WTC11 (cell line): ENCODE measurements around the gene NEDD4L. TPM values are rescaled to one million over a fixed set of nuclear protein-coding genes. Genes with fewer than 3 reads are reported as not detected.

Experiments used
- ATAC-seq: fragments of 200-7000 bp; cut with Tn5 transposase; 2 replicates; pipeline ENCODE4 v1.10.0; 2021; ENCODE audit warnings: mild to moderate bottlenecking, moderate library complexity
- CTCF ChIA-PET: fragments of 300-600 bp; sonication (Branson Sonifier 250); formaldehyde crosslinking; loops from one replicate; lab custom pipeline; 2021; ENCODE audit warnings: antibody characterized with exemption; lab: Charles Lee
- POLR2A ChIA-PET: fragments of 350-600 bp; sonication (Branson Sonifier 250); formaldehyde crosslinking; loops from one replicate; lab custom pipeline; 2021; ENCODE audit warnings: antibody characterized with exemption; lab: Charles Lee
- DNase-seq: peaks from one replicate; pipeline ENCODE4 v3.0.0; 2021; ENCODE audit warnings: low spot score
- H3K27ac Mint-ChIP-seq: 2 replicates; pipeline ENCODE4 v1.8.0; 2021; ENCODE audit warnings: mixed read lengths
- H3K27me3 Mint-ChIP-seq: 2 replicates; pipeline ENCODE4 v1.8.0; 2021; ENCODE audit warnings: low read depth, mild to moderate bottlenecking, moderate library complexity, mixed read lengths
- H3K36me3 Mint-ChIP-seq: 2 replicates; pipeline ENCODE4 v1.8.0; 2021; ENCODE audit warnings: mixed read lengths
- H3K4me1 Mint-ChIP-seq: 2 replicates; pipeline ENCODE4 v1.8.0; 2022; ENCODE audit warnings: mixed read lengths
- H3K4me3 Mint-ChIP-seq: 2 replicates; pipeline ENCODE4 v1.8.0; 2021; ENCODE audit warnings: mild to moderate bottlenecking, moderate library complexity, mixed read lengths
- H3K9me3 Mint-ChIP-seq: 2 replicates; pipeline ENCODE4 v1.8.0; 2021; ENCODE audit warnings: mixed read lengths
- ATF1 ChIP-seq: sonication (generic); formaldehyde crosslinking; IDR thresholded peaks from 2 replicates; pipeline ENCODE4 v1.8.1; 2023; ENCODE audit warnings: mild to moderate bottlenecking, moderate library complexity, missing genetic modification reagents
- CBFB ChIP-seq: sonication (generic); formaldehyde crosslinking; IDR thresholded peaks from 2 replicates; pipeline ENCODE4 v1.8.1; 2022; ENCODE audit warnings: mild to moderate bottlenecking, low read depth, missing genetic modification reagents
- E2F5 ChIP-seq: sonication (generic); formaldehyde crosslinking; IDR thresholded peaks from 2 replicates; pipeline ENCODE4 v1.8.1; 2022; ENCODE audit warnings: mild to moderate bottlenecking, moderate library complexity, missing genetic modification reagents
- ERG ChIP-seq: fragments of 250-450 bp; sonication (Bioruptor Pico); IDR thresholded peaks from 2 replicates; pipeline ENCODE4 v1.8.0; 2021; ENCODE audit warnings: mild to moderate bottlenecking
- FOXP1 ChIP-seq: sonication (generic); formaldehyde crosslinking; IDR thresholded peaks from 2 replicates; pipeline ENCODE4 v1.8.0; 2022; ENCODE audit warnings: missing genetic modification reagents, mild to moderate bottlenecking, moderate library complexity, borderline replicate concordance
- GRHL2 ChIP-seq: fragments of 250-450 bp; sonication (Bioruptor Pico); IDR thresholded peaks from 2 replicates; pipeline ENCODE4 v1.8.0; 2022; ENCODE audit warnings: mild to moderate bottlenecking, moderate library complexity; ENCODE audit not compliant: insufficient replicate concordance, severe bottlenecking
- JAZF1 ChIP-seq: fragments of 250-450 bp; sonication (Bioruptor Pico); IDR thresholded peaks from 2 replicates; pipeline ENCODE4 v1.9.0; 2021; ENCODE audit warnings: moderate library complexity, mild to moderate bottlenecking, inconsistent platforms
- NFYB ChIP-seq: sonication (generic); formaldehyde crosslinking; conservative IDR thresholded peaks from 2 replicates; pipeline ENCODE4 v1.8.0; 2022; ENCODE audit warnings: low read depth, missing genetic modification reagents
- PREB ChIP-seq: sonication (generic); formaldehyde crosslinking; IDR thresholded peaks from 2 replicates; pipeline ENCODE4 v1.8.1; 2022; ENCODE audit warnings: mild to moderate bottlenecking, missing genetic modification reagents, moderate library complexity, borderline replicate concordance
- RELA ChIP-seq: sonication (generic); formaldehyde crosslinking; IDR thresholded peaks from 2 replicates; pipeline ENCODE4 v1.8.1; 2022; ENCODE audit warnings: missing genetic modification reagents, mild to moderate bottlenecking, borderline replicate concordance
- RORB ChIP-seq: fragments of 250-450 bp; sonication (Bioruptor Pico); IDR thresholded peaks from 2 replicates; pipeline ENCODE4 v1.9.0; 2021; ENCODE audit warnings: mild to moderate bottlenecking
- SOX15 ChIP-seq: fragments of 250-450 bp; sonication (Bioruptor Pico); IDR thresholded peaks from 2 replicates; pipeline ENCODE4 v1.9.0; 2021; ENCODE audit warnings: mild to moderate bottlenecking
- STAT6 ChIP-seq: sonication (generic); formaldehyde crosslinking; conservative IDR thresholded peaks from 2 replicates; pipeline ENCODE4 v1.8.1; 2023; ENCODE audit warnings: mild to moderate bottlenecking, low read depth, missing genetic modification reagents, moderate library complexity
- USF1 ChIP-seq: sonication (generic); formaldehyde crosslinking; IDR thresholded peaks from 2 replicates; pipeline ENCODE4 v1.8.0; 2022; ENCODE audit warnings: mild to moderate bottlenecking, missing genetic modification reagents
- ZMAT4 ChIP-seq: fragments of 250-450 bp; sonication (Bioruptor Pico); IDR thresholded peaks from 2 replicates; pipeline ENCODE4 v1.9.0; 2021; ENCODE audit warnings: mild to moderate bottlenecking
- ZNF425 ChIP-seq: fragments of 250-450 bp; sonication (Bioruptor Pico); conservative IDR thresholded peaks from 2 replicates; pipeline ENCODE4 v1.9.0; 2021; ENCODE audit warnings: mild to moderate bottlenecking
- ZNF671 ChIP-seq: fragments of 250-450 bp; sonication (Bioruptor Pico); IDR thresholded peaks from 2 replicates; pipeline ENCODE4 v1.8.0; 2021; ENCODE audit warnings: mild to moderate bottlenecking
- ZSCAN18 ChIP-seq: fragments of 250-450 bp; sonication (Bioruptor Pico); IDR thresholded peaks from 2 replicates; pipeline ENCODE4 v2.1.2; 2022; ENCODE audit warnings: mild to moderate bottlenecking, moderate library complexity
- total RNA-seq: library from RNA; stranded (reverse); gene quantifications from 3 replicates; pipeline ENCODE4 v1.2.3, GENCODE V29; 2021

The NEDD4L gene
- total RNA-seq, 1 experiment from 2014 or later = 88.0 TPM

GRCh38 chr18:58041633-58042032 lies 2.4 kb upstream of the NEDD4L start:
- Mint-ChIP-seq H3K36me3 (no peaks in the 10 kb centered on the region), H3K4me1 (peaks cover 10% of the 10 kb centered on the region), H3K27me3 (peaks cover 9% of the 10 kb centered on the region), H3K9me3 (no peaks in the 10 kb centered on the region), H3K4me3 (no peak overlapping the region), H3K27ac (no peak overlapping the region)
- DNase-seq = no peak
- ChIA-PET POLR2A (no interaction called here), CTCF (interaction anchor here (1.8 kb wide), 1 partner anchor 80 kb away, joined by 8 read pairs; no protein-coding TSS in a partner anchor)
- TF ChIP-seq ZNF425 (no peak), USF1 (CRISPR knock-in tag) (no peak), ZSCAN18 (CRISPR knock-in tag) (no peak), SOX15 (CRISPR knock-in tag) (no peak), JAZF1 (CRISPR knock-in tag) (no peak), GRHL2 (CRISPR knock-in tag) (no peak), RORB (CRISPR knock-in tag) (no peak), STAT6 (CRISPR knock-in tag) (no peak), ERG (CRISPR knock-in tag) (no peak), ZNF671 (CRISPR knock-in tag) (no peak), ZMAT4 (CRISPR knock-in tag) (no peak), NFYB (CRISPR knock-in tag) (no peak)
- no peak for ATAC-seq

GRCh38 chr18:58042826-58043490 lies 1.1 kb upstream of the NEDD4L start:
- no peak for DNase-seq
- H3K27ac Mint-ChIP-seq = no peak overlapping the region; the same call in 1 of the 2 replicates
- TF ChIP-seq E2F5 (CRISPR knock-in tag) (no peak), ERG (CRISPR knock-in tag) (no peak), PREB (CRISPR knock-in tag) (no peak), ATF1 (CRISPR knock-in tag) (no peak), CBFB (CRISPR knock-in tag) (no peak), FOXP1 (no peak), ZMAT4 (CRISPR knock-in tag) (no peak), USF1 (CRISPR knock-in tag) (no peak), RELA (CRISPR knock-in tag) (no peak)

More at GRCh38 chr18:58042826-58043490, 1.1 kb upstream of the NEDD4L start:
- ChIA-PET CTCF (interaction anchor here (0.7 to 2.1 kb wide), 35 partner anchors 9 to 349 kb away, joined by 3 to 90 read pairs (median 6); no protein-coding TSS in a partner anchor), POLR2A (interaction anchor here (0.8 to 1.7 kb wide), 2 partner anchors 9 to 79 kb away, joined by 3 to 7 read pairs; no protein-coding TSS in a partner anchor)
- no peak for ATAC-seq
- H3K9me3 Mint-ChIP-seq = no peaks in the 10 kb centered on the region
- H3K27me3 Mint-ChIP-seq = peaks cover 9% of the 10 kb centered on the region
- peaks cover 22% of the 10 kb centered on the region for H3K4me1 Mint-ChIP-seq
- H3K36me3 Mint-ChIP-seq = no peaks in the 10 kb centered on the region
- H3K4me3 Mint-ChIP-seq = peak overlapping the region; percentile 82
